GM21423 (cell line): ENCODE data around the gene ALKBH7.
A peak's percentile ranks its signal among the peaks of the same experiment; 100 is the strongest.

Experiments used
- ATAC-seq: cut with Tn5 transposase; IDR thresholded peaks from one replicate; pipeline ENCODE4 v1.9.1; 2021; ENCODE audit warnings: mild to moderate bottlenecking, moderate library complexity; ENCODE audit not compliant: unreplicated experiment

Gene ALKBH7

DNA sequence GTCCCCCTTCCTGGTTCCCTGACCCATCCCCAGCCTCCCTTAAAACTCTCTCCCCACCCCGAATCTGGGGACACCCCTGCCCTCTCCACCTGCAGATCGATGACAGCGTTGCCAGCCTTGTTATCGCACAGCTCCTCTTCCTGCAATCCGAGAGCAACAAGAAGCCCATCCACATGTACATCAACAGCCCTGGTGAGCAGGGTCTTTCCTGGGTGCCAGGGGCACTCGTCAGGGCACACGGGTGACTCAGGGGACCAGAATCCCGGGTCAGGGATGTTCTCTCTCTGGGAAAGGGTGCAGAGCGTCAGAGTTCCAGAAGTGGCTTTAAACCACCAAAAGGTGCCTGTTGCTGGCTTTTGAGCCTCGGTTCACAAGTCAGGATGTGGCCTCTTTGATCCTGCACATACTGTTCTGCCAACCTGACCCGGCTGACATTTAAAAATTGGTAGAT lies 10.2 kb upstream of the ALKBH7 start:
- ATAC-seq = no peak

DNA sequence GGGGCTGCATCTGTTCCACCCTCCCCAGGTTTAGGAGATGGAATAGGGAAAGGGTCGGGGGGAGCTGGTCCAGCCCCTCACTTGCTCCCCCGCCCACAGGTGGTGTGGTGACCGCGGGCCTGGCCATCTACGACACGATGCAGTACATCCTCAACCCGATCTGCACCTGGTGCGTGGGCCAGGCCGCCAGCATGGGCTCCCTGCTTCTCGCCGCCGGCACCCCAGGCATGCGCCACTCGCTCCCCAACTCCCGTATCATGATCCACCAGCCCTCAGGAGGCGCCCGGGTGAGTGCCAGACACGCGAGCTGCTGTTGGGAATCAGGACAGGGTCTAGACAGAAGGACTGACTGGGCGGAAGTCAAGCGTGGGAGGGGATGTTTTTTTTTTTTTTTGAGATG lies 8.2 kb upstream of the ALKBH7 start:
- no peak for ATAC-seq

DNA sequence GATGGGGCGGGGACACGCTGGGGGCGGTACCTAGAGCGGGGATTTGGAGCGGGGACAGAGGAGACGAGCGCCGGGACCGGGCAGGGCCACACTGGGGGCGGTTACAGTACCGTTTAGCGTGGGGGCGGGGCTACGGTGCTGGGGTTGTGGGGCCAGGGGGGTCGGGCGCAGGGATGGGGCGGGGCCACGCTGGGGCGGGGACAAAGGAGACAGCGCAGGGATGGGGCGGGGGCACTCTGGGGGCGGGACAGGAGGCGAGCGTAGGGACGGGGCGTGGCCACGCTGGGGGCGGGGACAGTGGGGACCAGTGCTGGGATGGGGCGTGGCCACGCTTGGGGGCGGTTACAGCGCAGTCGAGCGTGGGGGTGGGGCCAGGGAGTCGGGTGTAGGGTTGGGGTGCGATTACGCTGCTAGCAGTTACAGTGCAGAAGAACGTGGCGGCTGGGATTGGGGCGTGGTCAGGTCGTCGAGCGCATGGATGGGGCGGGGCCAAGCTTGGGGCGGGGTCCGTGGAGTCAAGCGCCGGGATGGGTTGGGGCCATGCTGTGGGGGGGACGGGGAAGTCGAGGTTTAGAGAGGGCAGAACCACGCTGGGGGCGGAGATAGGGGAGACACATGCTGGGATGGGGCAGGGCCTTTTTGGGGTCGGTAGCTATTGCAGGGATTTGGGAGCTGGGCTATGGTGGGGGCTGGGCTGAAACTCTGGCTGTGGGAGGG lies 660 bp downstream of the ALKBH7 start:
- peak; percentile 48 for ATAC-seq

DNA sequence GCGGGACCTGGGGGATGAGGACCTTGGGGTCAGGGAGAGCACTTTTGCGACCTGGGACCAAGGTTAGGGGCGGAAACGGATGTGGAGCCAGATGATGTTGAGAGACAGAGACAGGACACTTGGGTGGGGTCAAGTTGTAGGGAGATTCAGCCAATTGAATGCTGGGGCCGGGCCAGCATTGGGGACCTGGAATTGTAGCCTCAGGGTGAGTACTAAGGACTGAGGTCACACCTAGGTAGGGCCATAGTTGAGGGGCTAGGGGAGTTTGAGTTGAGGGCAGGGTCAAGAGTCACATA lies 1.2 kb downstream of the ALKBH7 start:
- no peak for ATAC-seq

DNA sequence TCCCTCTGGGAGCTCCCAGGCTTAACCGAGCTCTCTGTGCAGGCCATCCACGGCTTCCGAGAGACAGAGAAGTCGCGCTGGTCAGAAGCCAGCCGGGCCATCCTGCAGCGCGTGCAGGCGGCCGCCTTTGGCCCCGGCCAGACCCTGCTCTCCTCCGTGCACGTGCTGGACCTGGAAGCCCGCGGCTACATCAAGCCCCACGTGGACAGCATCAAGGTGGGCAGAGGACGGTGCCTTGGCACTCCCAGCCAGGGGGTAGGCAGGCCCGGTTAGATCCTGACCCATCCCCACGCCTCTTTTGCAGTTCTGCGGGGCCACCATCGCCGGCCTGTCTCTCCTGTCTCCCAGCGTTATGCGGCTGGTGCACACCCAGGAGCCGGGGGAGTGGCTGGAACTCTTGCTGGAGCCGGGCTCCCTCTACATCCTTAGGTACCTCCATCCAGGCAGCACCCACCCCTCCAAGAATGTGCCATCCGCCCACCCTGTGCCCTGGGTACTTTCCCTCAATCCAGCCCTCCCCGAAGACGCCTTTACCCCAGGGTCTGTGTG lies 1.6 kb downstream of the ALKBH7 start:
- ATAC-seq = no peak

DNA sequence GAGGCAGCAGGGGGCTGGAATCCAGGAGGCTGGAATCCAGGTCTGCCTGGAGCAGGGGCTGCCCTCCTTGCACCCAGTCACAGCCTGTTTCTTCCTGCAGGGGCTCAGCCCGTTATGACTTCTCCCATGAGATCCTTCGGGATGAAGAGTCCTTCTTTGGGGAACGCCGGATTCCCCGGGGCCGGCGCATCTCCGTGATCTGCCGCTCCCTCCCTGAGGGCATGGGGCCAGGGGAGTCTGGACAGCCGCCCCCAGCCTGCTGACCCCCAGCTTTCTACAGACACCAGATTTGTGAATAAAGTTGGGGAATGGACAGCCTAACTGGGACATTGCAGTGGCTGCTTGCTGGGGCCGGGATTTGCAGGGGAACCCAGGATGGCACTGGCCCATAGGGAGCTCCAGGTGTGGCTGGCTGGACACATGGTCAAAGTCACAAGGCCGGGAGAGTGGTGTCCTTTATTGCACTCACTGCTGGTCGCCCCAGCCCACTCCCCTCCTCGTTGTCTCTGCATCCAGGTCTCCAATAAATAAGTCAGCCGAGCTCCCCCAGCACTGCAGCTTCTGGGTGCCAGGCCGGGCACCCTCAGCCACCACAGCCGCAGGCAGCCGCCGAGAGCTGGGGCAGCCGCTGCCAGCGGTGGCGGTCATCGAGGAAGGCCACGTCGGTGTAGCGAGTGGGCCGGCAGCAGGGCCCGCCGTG lies 2.3 kb downstream of the ALKBH7 start:
- ATAC-seq = no peak

DNA sequence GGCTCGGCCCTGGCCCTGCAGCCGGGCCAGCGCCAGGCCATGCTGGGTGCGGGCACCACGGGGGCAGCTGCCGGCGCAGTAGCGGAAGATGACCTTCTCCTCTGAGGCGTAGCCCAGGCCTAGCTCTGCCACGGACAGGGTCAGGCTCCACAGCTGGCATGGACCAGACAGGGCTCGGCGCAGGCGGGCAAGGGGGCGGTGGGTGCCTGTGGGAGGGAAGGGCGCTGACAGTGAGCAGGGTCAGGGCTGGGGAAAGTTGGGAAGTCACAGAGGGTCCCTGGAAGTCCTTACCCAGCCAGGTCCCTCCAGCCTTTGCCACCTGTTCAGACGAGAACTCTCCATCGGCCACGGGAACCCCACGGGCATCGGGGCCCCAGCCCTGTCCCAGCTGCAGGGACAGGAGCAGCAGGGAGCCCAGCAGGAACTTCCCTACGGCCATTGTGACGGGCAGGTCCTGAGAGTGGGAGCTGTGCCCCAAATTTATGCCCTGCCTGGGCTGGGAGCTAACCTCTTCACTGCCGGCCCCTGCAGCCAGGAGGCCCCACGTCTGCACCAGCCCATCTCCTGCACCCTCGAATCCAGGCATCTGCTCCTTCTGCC lies 2.9 kb downstream of the ALKBH7 start, which contains the start of gene PSPN:
Gene PSPN, minus strand, starts transcription at position 523 of the 600 bp plus-strand sequence. Its CDS starts 84 bp downstream, at position 439.
- no peak for ATAC-seq

DNA sequence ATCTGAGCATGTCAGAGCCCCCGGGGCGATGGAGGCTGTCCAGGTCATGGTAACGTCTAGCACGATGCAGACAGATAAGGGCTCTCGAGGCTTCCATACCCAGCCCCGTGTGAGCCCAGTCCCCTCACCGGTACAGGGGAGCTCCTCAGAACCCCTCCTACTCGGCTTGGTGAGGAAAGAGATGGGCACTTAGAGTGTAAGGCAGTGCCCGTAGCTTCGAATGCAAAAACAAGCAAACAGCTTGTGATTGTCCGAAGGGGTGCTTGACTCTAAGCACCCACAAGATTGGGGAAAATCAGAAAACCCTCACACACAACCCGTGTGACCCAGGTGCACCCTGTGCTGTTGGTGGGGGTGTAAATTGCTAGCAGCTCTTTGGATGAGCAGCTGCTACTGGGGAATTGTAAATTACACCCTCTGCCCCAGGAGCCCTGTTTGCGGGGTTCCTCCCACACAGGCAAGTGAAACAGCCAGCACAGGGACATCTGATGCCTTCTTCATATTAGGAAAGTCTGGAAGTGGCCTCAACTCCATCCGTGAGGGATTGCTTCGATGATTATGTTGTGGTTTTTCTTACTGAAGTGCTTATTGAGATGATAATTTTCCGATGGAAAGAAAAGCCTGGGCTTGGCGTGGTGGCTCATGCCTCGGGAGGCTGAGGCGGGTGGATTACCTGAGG lies 4.1 kb downstream of the ALKBH7 start:
- no peak for ATAC-seq

DNA sequence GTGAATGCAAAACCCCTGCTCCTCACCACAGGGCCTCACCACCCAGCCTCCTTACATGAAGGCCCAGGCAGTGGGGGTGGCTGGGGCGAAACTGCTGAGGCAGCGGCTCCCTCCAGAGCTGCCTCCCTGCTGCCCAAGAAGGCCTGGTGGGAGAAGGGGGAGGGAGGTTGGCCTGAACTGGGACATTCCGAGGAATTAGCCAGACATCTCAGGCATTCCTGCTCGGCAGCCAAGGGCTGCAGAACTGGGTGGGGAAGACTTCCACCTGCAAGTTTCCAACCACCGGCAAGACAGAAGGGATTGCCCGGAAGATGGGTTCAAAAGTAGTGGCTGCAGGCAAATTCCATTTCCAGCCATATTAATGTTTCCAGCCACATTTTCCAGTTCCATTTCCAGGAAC lies 5.4 kb downstream of the ALKBH7 start:
- ATAC-seq = no peak

DNA sequence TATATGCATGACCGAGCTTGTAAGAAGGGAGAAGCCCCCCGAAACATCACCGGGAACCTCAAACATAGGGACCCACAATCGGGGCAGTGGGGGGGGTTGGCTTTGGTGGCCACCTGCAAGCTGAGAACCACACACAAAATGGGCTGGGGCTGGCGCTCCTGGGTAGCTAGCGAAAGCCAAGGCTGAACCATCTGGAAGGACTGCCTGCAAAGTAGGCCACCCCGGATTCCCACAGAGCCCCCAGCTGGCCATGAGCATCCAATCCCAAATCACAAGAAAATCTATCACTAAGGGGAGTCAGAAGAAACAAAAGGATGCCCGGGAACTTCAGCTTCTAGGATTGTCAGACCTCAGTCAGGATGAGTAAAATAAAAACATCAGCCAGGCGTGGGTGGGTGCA lies 5.9 kb downstream of the ALKBH7 start:
- ATAC-seq = no peak

DNA sequence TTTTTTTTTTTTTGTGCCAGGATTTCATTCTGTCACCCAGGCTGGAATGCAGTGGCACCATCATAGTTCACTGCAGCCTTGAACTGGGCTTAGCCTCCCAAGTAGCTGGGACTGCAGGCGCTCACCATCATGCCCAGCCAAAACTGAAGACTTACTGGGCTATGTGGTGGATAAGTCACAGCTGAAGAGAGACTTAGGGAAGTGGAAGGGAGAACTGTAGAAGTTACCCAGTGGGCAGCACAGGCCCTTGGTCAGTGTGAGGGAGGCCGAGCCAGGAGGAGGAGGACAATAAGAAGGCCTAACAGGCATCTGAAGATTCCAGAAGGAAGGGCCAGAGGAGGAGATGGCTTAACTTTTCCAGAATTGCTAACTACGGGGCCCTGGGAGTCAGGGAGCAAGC lies 7.2 kb downstream of the ALKBH7 start:
- no peak for ATAC-seq

DNA sequence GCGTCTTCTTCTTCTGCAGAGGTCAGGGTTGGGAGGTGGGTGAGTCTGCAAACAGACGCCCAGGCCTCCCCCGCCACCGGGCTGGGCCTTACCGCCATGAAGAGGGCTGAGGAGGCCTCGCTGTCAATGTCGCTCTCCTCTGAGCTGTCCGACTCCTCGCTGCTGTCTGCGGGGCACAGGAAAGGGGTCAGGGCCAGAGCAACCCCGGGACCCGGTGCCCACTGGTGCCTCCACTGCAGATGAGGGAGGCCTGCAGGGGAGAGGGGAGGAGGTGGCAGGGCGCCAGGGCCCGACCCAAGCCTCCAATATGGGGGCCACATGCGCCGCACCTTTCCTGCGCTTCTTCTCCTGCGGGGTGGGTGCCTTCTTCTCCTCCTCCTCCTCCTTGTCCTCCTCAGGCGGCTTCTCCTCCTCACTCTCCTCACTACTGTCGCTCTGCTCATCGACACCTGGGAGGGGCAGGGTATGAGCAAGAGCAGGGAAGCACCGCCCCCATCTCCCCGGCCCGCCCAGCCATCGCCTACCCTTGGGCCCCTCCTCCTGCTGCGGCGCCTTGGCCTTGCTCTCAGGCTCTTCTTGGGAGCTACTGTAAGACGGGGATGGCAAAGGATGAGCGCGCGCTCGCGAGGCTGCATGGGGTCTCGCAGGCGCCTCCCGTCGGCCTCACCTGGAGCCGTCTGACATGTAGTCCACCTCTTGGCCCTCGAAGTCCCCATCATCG lies 8.6 kb downstream of the ALKBH7 start:
- ATAC-seq = no peak

DNA sequence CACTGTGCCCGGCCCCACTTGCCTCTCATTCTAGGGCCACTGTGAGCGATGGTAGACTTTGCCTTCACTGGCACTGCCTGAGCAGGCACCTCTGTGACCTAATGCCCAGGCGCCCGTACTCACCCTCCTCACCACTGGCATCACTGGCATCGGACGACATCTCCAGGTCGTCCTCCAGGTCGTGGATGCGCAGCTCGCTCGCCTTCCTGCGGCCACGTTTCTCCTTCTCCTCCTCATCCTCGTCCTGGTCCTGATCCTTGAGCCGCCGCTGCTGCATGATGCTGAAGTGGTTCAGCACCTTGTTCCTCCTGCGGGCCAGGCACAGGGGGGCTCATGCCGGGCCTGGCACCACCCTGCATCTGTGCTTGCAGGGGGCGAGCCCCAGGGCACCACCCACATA lies 10.6 kb downstream of the ALKBH7 start:
- ATAC-seq = no peak

DNA sequence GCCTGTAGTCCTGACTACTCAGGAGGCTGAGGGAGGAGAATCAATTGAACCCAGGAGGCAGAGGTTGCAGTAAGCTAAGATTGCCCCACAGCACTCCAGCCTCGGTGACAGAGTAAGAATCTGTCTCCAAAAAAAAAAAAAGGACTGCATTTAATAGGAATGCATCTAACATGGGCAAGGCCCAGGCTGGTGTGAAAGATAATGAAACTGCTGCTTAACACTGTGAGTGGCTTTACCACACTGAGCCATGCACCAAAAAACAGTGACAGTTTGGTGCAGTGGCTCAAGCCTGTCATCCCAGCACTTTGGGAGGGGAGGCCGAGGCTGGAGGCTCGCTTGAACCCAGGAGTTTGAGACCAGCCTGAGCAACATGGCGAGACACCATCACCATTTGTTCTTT lies 11.8 kb downstream of the ALKBH7 start:
- ATAC-seq = no peak

DNA sequence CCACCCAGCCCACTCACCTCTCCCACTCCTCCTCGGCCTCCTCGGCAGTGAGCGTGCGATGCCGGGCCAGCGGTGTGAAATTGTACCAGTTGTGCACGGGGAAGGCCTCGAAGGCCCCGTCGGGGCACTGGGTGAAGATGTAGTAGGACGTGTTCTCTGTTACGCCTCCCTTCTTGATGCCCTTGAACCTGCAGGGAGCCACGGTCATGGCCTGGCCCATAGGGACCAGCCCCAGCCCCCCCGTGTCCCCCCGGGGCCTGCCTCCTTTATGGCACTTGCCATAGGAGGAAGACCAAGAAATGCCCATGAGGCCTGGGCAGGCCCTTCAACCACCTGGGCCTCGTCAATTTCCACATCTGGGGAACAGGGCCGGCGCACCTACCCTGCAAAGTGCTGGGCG lies 14.8 kb downstream of the ALKBH7 start:
- ATAC-seq = no peak

DNA sequence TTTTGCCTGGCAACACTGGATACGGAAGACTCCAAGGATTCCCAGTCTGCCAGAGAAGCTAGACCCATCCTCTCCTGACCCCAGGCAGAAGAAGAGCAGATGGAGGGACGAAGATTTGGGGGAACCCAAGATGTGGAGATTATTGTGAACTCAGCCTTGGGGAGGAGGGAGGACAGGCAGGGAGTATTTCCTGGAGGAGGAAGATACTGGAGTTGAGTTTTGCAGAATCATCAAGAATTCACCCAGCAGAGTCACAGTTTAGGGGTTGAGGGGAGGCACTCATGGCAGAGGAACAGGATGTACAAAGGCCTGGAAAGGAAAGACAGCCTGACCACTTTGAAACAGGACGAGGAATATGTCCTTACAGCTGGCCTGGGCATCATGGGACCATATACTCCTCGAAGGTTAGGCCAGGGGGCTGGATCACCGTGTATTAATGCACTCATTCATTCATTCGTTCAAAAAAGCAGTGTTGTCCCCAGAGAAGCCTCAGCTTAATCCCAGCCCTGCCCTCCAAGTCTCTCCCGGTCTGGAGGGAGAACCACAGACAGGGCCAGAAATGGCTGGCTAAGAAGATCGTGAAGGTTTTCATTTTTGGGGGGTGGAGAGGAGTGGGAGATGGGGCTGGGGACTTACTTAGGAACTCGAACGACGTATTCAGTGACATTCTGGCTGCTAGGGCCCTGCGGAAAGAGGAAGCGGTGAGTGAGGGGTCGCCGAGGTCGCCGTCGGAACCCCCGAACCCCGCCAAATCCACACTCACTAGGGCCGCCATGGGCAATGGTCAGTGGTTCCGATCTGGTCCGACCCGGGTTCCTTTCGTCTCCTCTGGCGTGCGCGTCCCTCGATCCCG lies 19.9 kb downstream of the ALKBH7 start:
- ATAC-seq = no peak

DNA sequence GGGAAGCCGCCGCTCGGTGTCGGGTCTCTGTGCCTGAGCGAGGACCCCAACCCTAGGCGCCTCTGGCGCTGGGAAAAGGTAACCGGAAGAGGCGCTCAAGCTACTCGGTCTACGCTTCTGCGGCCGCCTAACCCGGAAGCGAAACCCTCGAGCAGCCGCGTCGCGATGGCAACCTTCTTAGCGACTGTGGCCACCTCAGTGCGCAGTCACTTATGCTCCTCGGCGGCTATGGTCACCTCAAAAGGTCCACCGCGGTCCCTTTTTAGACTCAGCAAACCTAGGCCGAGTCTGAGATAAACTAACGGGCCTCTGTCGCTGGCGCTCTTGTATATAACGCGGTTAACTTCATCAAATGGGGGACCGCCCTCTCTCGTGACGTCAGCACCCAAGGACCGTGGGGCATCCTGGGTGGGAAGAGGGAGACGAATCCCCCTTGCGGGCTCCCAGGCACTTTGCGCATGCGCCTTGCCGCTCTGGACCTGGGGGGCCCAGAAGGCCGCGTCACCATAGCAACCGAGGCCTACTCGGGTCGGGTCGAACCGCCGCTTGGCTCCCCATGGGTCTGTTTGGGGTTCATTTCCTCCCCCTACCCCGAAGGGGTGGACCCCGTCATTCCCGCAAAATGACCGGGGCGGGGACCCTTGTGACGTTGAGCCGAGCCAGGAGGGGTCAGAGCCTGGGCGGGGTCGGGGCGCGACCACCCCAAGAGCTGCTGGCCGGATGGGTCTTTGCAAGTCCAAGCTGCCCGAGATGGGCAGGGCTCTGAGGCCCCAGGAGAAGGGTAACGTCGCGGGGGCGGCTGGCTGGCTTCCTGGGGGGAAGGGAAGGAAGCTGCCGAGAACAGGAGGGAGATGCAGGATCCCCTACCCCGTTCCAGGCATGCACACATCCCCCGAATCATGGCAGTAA lies 20.7 kb downstream of the ALKBH7 start, which contains the start of gene GTF2F1:
Gene GTF2F1, minus strand, starts transcription at position 91 of the 909 bp plus-strand sequence. CDS start 169 bp downstream, outside the sequence.
- ATAC-seq = peak; percentile 83

DNA sequence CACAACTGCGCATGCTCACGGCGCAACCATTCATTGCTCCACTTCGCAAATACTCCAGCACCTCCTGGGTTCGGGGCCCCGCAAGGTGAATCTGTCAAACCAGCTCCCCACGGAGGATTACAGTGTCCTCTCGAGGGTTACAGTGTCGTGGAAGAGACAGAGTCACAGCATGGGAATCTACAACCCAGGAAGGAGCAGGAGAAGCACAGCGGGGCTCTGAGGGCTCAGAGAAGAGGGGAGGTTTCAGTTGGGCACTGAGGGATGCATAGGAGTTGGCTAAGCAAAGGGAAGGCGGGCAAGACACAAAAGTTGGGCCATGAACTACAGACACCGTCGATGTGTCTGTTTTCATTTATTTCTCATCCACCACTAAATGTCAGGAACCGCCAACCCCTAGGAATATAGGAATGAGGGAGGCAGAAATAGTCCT lies 21.4 kb downstream of the ALKBH7 start:
- no peak for ATAC-seq

DNA sequence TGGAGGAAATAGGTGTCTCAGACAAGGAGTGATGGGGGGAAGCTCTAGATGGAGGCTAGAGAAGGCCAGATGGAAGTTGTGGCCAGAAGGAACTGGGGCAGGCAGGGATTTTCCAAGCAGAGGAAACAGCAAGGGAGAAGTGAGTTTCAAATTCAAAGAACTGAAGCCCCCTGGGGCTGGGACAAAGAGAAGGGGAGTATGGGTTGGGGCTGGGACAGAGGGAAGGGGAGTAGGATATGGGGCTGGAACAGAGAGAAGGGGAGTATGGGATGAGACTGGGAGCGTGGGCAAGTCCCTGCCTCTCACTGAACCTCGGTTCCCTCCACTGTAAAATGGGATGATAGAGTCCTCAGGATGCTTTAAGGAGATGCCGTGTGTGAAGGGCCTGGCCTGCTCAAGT lies 22.2 kb downstream of the ALKBH7 start:
- no peak for ATAC-seq
